Endothelial cell of umbilical vein (primary cell): ENCODE measurements around the gene TMEM129.
A peak's percentile ranks its signal among the peaks of the same experiment; 100 is the strongest.

Experiments used
- CTCF ChIP-seq, 2 donors: IDR thresholded peaks; 1 replicate in 1 of 2; 2 replicates in 1 of 2; pipeline ENCODE4 v1.5.1; 2011; ENCODE audit warnings: low read length in 2 of 2, mild to moderate bottlenecking in 2 of 2, moderate library complexity in 2 of 2, control low read depth in 1 of 2, inconsistent platforms in 1 of 2, low read depth in 1 of 2; ENCODE audit not compliant: insufficient read depth in 1 of 2; ENCODE audit errors: extremely low read depth in 1 of 2
- POLR2A ChIP-seq: IDR thresholded peaks from 2 replicates; pipeline ENCODE4 v1.6.1; 2012; ENCODE audit warnings: low read depth, mild to moderate bottlenecking, control low read depth, low read length

GRCh38 chr4:1746265-1746691 is 25.2 kb upstream of the TMEM129 start:
- peak; percentile 93 to 96 for TF ChIP-seq CTCF (IDR thresholded peaks at IDR 0.05; ENCODE audit: extremely low read depth in 1 of 2, insufficient read depth in 1 of 2, low read depth in 1 of 2, low read length in 2 of 2)
- TF ChIP-seq POLR2A: no peak
